CD4-positive, alpha-beta T cell treated with Interleukin-1 beta for 1 hour (primary cell): ENCODE measurements around the gene DEDD2.
A peak's percentile ranks its signal among the peaks of the same experiment; 100 is the strongest.

Experiments
- DNase-seq, 2 donors: peaks; one replicate each; pipeline ENCODE4 v3.0.0-alpha.2; 2020 to 2022

DEDD2 gene

GRCh38 chr19:42226886-42227285 is 9.4 kb upstream of the DEDD2 start:
- DNase-seq, result no peak

- no peak for DNase-seq
Observed at GRCh38 chr19:42225718-42226292, 8.3 kb upstream of the DEDD2 start.

- no peak for DNase-seq
Observed at GRCh38 chr19:42224940-42225717, 7.7 kb upstream of the DEDD2 start.

GRCh38 chr19:42220751-42221097 is 3.2 kb upstream of the DEDD2 start:
- no peak for DNase-seq

GRCh38 chr19:42219812-42220750 is 2.6 kb upstream of the DEDD2 start, which contains the start of gene ZNF526:
TSS of gene ZNF526 (plus strand) at chr19:42220312. CDS start at chr19:42224404, 4,092 bp downstream.
- peak; percentile 98 for DNase-seq

- DNase-seq, result peak in 1 of 2 donors; percentile 25
Observed at GRCh38 chr19:42216653-42217519, 591 bp downstream of the DEDD2 start.

GRCh38 chr19:42214810-42215485 is 2.5 kb downstream of the DEDD2 start:
- DNase-seq, result no peak

GRCh38 chr19:42212886-42213285 is 4.6 kb downstream of the DEDD2 start:
- no peak for DNase-seq

GRCh38 chr19:42208612-42209011 is 8.9 kb downstream of the DEDD2 start:
- DNase-seq, result no peak

- DNase-seq, result peak in 1 of 2 donors; percentile 55
Observed at GRCh38 chr19:42207767-42208271, 9.7 kb downstream of the DEDD2 start.

GRCh38 chr19:42206871-42207755 is 10.4 kb downstream of the DEDD2 start:
- DNase-seq, result no peak

GRCh38 chr19:42204664-42205063 is 12.8 kb downstream of the DEDD2 start:
- no peak for DNase-seq

- DNase-seq, result no peak
Observed at GRCh38 chr19:42203700-42204099, 13.8 kb downstream of the DEDD2 start.

GRCh38 chr19:42202290-42202880 is 15.1 kb downstream of the DEDD2 start:
- DNase-seq, result no peak

- DNase-seq, result peak; percentile 74 to 85
Observed at GRCh38 chr19:42201489-42202289, 15.8 kb downstream of the DEDD2 start.

- DNase-seq, result no peak
Observed at GRCh38 chr19:42200116-42200715, 17.3 kb downstream of the DEDD2 start.

GRCh38 chr19:42199440-42200115 is 17.9 kb downstream of the DEDD2 start:
- DNase-seq, result peak; percentile 71 to 77
